ENCODE data around the gene BRINP3.

Gene BRINP3

DNA sequence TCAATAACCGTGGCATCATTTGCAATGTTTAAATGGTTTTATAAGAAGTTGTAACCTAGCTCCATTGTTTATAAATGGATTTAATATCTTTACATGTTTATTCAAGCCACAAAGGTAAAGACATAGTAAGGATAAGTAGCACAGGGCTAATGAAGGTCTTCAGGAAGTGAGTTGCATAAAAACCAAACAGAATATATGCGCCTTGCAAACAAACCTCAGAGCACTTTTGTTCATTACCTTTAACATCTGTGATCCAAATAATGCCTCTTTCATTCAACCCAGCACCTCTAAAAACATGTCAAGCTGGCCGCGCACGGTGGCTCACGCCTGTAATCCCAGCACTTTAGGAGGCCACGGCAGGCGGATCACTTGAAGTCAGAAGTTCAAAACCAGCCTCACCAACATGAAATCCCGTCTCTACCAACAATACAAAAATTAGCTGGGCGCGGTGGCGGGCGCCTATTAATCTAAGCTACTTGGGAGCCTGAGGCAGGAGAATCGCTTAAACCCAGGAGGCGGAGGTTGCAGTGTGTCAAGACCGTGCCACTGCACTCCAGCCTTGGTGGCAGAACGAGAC, 25.3 kb downstream of the BRINP3 start (continued):
- TF ChIP-seq, protein P1, sequence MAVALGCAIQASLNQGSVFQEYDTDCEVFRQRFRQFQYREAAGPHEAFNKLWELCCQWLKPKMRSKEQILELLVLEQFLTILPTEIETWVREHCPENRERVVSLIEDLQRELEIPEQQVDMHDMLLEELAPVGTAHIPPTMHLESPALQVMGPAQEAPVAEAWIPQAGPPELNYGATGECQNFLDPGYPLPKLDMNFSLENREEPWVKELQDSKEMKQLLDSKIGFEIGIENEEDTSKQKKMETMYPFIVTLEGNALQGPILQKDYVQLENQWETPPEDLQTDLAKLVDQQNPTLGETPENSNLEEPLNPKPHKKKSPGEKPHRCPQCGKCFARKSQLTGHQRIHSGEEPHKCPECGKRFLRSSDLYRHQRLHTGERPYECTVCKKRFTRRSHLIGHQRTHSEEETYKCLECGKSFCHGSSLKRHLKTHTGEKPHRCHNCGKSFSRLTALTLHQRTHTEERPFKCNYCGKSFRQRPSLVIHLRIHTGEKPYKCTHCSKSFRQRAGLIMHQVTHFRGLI (tag by site-specific recombination; IDR thresholded peaks at IDR 0.05) = no peak
- TF ChIP-seq ZNF23 (tag by site-specific recombination; IDR thresholded peaks at IDR 0.05; ENCODE audit: borderline replicate concordance) = no peak
- no peak for TF ChIP-seq ZNF132 (tag by site-specific recombination; IDR thresholded peaks at IDR 0.05; ENCODE audit: borderline replicate concordance)
- TF ChIP-seq ZNF292 (tag by site-specific recombination; IDR thresholded peaks at IDR 0.05; ENCODE audit: borderline replicate concordance, low read depth) = no peak
- no peak for TF ChIP-seq ZNF16 (tag by site-specific recombination; IDR thresholded peaks at IDR 0.05; ENCODE audit: low read depth)
- TF ChIP-seq ZNF274 (IDR thresholded peaks at IDR 0.05; ENCODE audit: low read length) = no peak
- TF ChIP-seq ZNF274 (tag by site-specific recombination; IDR thresholded peaks at IDR 0.05; ENCODE audit: borderline replicate concordance) = no peak
- no peak for TF ChIP-seq ZSCAN23 (tag by site-specific recombination; IDR thresholded peaks at IDR 0.05)

DNA sequence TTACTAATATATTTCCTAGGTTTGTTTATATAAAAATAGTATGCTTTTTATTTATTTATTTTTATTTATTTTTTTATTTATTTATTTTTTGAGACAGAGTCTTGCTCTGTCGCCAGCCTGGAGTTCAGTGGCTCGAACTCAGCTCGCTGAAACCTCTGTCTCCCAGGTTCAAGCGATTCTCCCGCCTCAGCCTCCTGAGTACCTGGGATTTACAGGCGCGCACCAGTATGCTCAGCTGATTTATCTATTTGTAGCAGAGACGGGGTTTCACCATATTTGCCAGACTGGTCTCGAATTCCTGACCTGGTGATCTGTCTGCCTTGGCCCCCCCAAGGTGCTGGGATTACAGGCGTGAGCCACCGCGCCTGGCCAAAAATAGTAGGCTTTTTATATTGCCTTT, 33.2 kb downstream of the BRINP3 start:
- Histone ChIP-seq H3K36me3 (ENCODE audit: control insufficient read depth in 2 of 2, insufficient read depth in 1 of 2, low read length in 2 of 2) (no peaks in the 10 kb centered on the region), H3K4me3 (ENCODE audit: low read depth, low read length) (no peak overlapping the region), H3K27ac (ENCODE audit: extremely low read depth, low read depth, low read length) (no peak overlapping the region), H3K4me1 (ENCODE audit: control insufficient read depth, insufficient read depth, low read length) (no peaks in the 10 kb centered on the region), H3K9me3 (ENCODE audit: control insufficient read depth, insufficient read depth, low read depth, low read length) (no peaks in the 10 kb centered on the region)
- ChIA-PET POLR2A (no interaction called here), CTCF (interaction anchor here (0.5 to 0.7 kb wide), 2 partner anchors 154 to 585 kb away, joined by 3 read pairs; no protein-coding TSS in a partner anchor)
- TF ChIP-seq ZNF777 (tag by site-specific recombination; IDR thresholded peaks at IDR 0.05; ENCODE audit: borderline replicate concordance) = no peak
- no peak for TF ChIP-seq ZNF146 (tag by site-specific recombination; IDR thresholded peaks at IDR 0.05)
- no peak for TF ChIP-seq ZNF626 (tag by site-specific recombination; IDR thresholded peaks at IDR 0.05)
- no peak for TF ChIP-seq ZNF211 (tag by site-specific recombination; IDR thresholded peaks at IDR 0.05; ENCODE audit: low read depth)
- no peak for TF ChIP-seq ZNF549 (tag by site-specific recombination; IDR thresholded peaks at IDR 0.05)
- no peak for TF ChIP-seq ZNF155 (tag by site-specific recombination; IDR thresholded peaks at IDR 0.05)
- TF ChIP-seq IKZF3 (tag by site-specific recombination; IDR thresholded peaks at IDR 0.05) = no peak
- TF ChIP-seq, protein P2, sequence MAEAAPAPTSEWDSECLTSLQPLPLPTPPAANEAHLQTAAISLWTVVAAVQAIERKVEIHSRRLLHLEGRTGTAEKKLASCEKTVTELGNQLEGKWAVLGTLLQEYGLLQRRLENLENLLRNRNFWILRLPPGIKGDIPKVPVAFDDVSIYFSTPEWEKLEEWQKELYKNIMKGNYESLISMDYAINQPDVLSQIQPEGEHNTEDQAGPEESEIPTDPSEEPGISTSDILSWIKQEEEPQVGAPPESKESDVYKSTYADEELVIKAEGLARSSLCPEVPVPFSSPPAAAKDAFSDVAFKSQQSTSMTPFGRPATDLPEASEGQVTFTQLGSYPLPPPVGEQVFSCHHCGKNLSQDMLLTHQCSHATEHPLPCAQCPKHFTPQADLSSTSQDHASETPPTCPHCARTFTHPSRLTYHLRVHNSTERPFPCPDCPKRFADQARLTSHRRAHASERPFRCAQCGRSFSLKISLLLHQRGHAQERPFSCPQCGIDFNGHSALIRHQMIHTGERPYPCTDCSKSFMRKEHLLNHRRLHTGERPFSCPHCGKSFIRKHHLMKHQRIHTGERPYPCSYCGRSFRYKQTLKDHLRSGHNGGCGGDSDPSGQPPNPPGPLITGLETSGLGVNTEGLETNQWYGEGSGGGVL (tag by site-specific recombination; IDR thresholded peaks at IDR 0.05) = no peak
- TF ChIP-seq, protein P3, sequence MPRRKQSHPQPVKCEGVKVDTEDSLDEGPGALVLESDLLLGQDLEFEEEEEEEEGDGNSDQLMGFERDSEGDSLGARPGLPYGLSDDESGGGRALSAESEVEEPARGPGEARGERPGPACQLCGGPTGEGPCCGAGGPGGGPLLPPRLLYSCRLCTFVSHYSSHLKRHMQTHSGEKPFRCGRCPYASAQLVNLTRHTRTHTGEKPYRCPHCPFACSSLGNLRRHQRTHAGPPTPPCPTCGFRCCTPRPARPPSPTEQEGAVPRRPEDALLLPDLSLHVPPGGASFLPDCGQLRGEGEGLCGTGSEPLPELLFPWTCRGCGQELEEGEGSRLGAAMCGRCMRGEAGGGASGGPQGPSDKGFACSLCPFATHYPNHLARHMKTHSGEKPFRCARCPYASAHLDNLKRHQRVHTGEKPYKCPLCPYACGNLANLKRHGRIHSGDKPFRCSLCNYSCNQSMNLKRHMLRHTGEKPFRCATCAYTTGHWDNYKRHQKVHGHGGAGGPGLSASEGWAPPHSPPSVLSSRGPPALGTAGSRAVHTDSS (tag by site-specific recombination; IDR thresholded peaks at IDR 0.05) = no peak
- no peak for TF ChIP-seq ZNF747 (tag by site-specific recombination; IDR thresholded peaks at IDR 0.05)
- TF ChIP-seq ZFP3 (tag by site-specific recombination; IDR thresholded peaks at IDR 0.05; ENCODE audit: low read depth) = no peak
- TF ChIP-seq, protein P4, sequence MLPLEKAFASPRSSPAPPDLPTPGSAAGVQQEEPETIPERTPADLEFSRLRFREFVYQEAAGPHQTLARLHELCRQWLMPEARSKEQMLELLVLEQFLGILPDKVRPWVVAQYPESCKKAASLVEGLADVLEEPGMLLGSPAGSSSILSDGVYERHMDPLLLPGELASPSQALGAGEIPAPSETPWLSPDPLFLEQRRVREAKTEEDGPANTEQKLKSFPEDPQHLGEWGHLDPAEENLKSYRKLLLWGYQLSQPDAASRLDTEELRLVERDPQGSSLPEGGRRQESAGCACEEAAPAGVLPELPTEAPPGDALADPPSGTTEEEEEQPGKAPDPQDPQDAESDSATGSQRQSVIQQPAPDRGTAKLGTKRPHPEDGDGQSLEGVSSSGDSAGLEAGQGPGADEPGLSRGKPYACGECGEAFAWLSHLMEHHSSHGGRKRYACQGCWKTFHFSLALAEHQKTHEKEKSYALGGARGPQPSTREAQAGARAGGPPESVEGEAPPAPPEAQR (tag by site-specific recombination; IDR thresholded peaks at IDR 0.05) = no peak
- TF ChIP-seq, protein P5, sequence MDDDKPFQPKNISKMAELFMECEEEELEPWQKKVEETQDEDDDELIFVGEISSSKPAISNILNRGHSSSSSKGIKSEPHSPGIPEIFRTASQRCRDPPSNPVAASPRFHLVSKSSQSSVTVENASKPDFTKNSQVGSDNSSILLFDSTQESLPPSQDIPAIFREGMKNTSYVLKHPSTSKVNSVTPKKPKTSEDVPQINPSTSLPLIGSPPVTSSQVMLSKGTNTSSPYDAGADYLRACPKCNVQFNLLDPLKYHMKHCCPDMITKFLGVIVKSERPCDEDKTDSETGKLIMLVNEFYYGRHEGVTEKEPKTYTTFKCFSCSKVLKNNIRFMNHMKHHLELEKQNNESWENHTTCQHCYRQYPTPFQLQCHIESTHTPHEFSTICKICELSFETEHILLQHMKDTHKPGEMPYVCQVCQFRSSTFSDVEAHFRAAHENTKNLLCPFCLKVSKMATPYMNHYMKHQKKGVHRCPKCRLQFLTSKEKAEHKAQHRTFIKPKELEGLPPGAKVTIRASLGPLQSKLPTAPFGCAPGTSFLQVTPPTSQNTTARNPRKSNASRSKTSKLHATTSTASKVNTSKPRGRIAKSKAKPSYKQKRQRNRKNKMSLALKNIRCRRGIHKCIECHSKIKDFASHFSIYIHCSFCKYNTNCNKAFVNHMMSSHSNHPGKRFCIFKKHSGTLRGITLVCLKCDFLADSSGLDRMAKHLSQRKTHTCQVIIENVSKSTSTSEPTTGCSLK (tag by site-specific recombination; IDR thresholded peaks at IDR 0.05) = no peak
- no peak for TF ChIP-seq ZNF23 (tag by site-specific recombination; IDR thresholded peaks at IDR 0.05; ENCODE audit: borderline replicate concordance)

All from HEK293 (cell line).